Transverse colon (tissue), 4 donors: ENCODE results near the gene MBP. TPM values are rescaled to one million over a fixed set of nuclear protein-coding genes. Genes with fewer than 3 reads are reported as not detected.

Experiments used
- DNase-seq: peaks from one replicate; pipeline ENCODE4 v3.0.0-alpha.2; 2019
- H3K27ac ChIP-seq, 4 donors: fragments of 200-600 bp; sonication (generic); 2 replicates each; pipeline ENCODE4 v1.5.1; 2016 to 2018; ENCODE audit warnings: inconsistent platforms in 4 of 4
- H3K27me3 ChIP-seq: fragments of 200-600 bp; sonication (generic); 2 replicates; pipeline ENCODE4 v1.5.1; 2017; ENCODE audit warnings: inconsistent platforms
- H3K36me3 ChIP-seq, 4 donors: fragments of 200-600 bp; sonication (generic); 2 replicates each; pipeline ENCODE4 v1.5.1; 2017 to 2019; ENCODE audit warnings: inconsistent platforms in 4 of 4
- H3K4me1 ChIP-seq, 4 donors: fragments of 200-600 bp; sonication (generic); 2 replicates each; pipeline ENCODE4 v1.5.1; 2017 to 2020; ENCODE audit warnings: inconsistent platforms in 4 of 4
- H3K4me3 ChIP-seq, 4 donors: fragments of 200-600 bp; sonication (generic); 1 replicate in 1 of 4; 2 replicates in 3 of 4; pipeline versions ENCODE4 v1.5.1 to v1.6.1; 2017 to 2019; ENCODE audit warnings: inconsistent platforms in 4 of 4
- H3K9me3 ChIP-seq, 2 donors: fragments of 200-600 bp; sonication (generic); 2 replicates each; pipeline ENCODE4 v1.5.1; 2017 to 2019; ENCODE audit warnings: inconsistent platforms in 2 of 2
- CTCF ChIP-seq, 5 experiments: fragments of 200-600 bp in 3 of 5; fragments of 450-650 bp in 2 of 5; sonication (generic) in 3 of 5; IDR thresholded peaks; 1 replicate in 2 of 5; 2 replicates in 3 of 5; pipeline ENCODE4 v1.5.1; 2016 to 2017; ENCODE audit warnings: antibody characterized with exemption in 5 of 5, inconsistent platforms in 3 of 5, mild to moderate bottlenecking in 2 of 5, moderate library complexity in 1 of 5
- EP300 ChIP-seq: sonication (generic); formaldehyde crosslinking; IDR thresholded peaks from one replicate; pipeline ENCODE4 v1.6.1; 2017; ENCODE audit warnings: antibody characterized with exemption, low read depth
- POLR2A ChIP-seq: fragments of 450-650 bp; IDR thresholded peaks from one replicate; pipeline ENCODE4 v1.6.1; 2016; ENCODE audit warnings: antibody characterized with exemption, mild to moderate bottlenecking, moderate library complexity
- POLR2AphosphoS5 ChIP-seq, 3 donors: sonication (generic); formaldehyde crosslinking; IDR thresholded peaks; one replicate each; pipeline ENCODE4 v1.6.1; 2016; ENCODE audit warnings: antibody characterized with exemption in 3 of 3
- WGBS, 2 donors: methylation state at CpG; one replicate each; pipeline ENCODE4 v1.1.5; 2018; ENCODE audit warnings: low coverage in 1 of 2; 5-methylcytosine and 5-hydroxymethylcytosine counted together
- in situ Hi-C, 4 donors: fragments of 200-750 bp; cut with MboI; loops; one replicate each; pipeline versions ENCODE4 v1.15.0 to v1.15.1; 2017; ENCODE audit warnings: low sequenced_read_pairs in 3 of 4, low pct_ligation_motif_present in 1 of 4, low pct_unique_long_range_greater_than_20kb in 1 of 4
- intact Hi-C: fragments of 100-400 bp; cut with DNase I; formaldehyde crosslinking; loops from one replicate; pipeline ENCODE4 v1.15.1; 2023; ENCODE audit warnings: low total_unique reads
- total RNA-seq, 4 donors: library from RNA; depleted of rRNA; stranded (reverse); fragments of >200 nt; gene quantifications; one replicate each; pipeline ENCODE4 v1.1.0, GENCODE V29; 2016

Gene MBP
- total RNA-seq, 4 donors from 2014 or later = 12.7 to 53.4 (median 41.0) TPM

GRCh38 chr18:77005651-77006195 lies 126.9 kb downstream of the MBP start:
- no peaks in the 10 kb centered on the region for H3K36me3 ChIP-seq
- in situ Hi-C loops = loop anchor here in 2 of 4 donors (10.0 to 25.0 kb wide), 2 partner anchors 59 to 657 kb away; no protein-coding TSS in a partner anchor
- 80% methylated on average over 11 of the region's 11 CpGs; no CpG with 5 or more reads in 1 of the 2 donors for WGBS, 2 donors
- H3K27me3 ChIP-seq = no peaks in the 10 kb centered on the region
- H3K4me3 ChIP-seq = no peak overlapping the region
- peaks cover 0 to 1% (median under 1%) of the 10 kb centered on the region in 4 donors for H3K4me1 ChIP-seq
- no peak for TF ChIP-seq POLR2A
- no peak for TF ChIP-seq POLR2AphosphoS5 (IDR thresholded peaks at IDR 0.05)
- TF ChIP-seq CTCF (IDR thresholded peaks at IDR 0.05) = no peak
- no peak for TF ChIP-seq EP300
- intact Hi-C loops = no loop called here
- DNase-seq = no peak
- peak overlapping the region; percentile 8 to 42 (median 30) for H3K27ac ChIP-seq
- H3K9me3 ChIP-seq = no peaks in the 10 kb centered on the region

GRCh38 chr18:77004555-77005380 lies 127.8 kb downstream of the MBP start:
- in situ Hi-C loops = loop anchor here in 2 of 4 donors (10.0 to 25.0 kb wide), 2 partner anchors 60 to 658 kb away; no protein-coding TSS in a partner anchor
- 82% methylated on average over 26 of the region's 26 CpGs; no CpG with 5 or more reads in 1 of the 2 donors for WGBS, 2 donors

GRCh38 chr18:77003316-77003715 lies 129.3 kb downstream of the MBP start:
- Histone ChIP-seq H3K27ac (no peak overlapping the region), H3K9me3 (no peaks in the 10 kb centered on the region), H3K4me3 (no peak overlapping the region), H3K27me3 (no peaks in the 10 kb centered on the region), H3K4me1 (peaks cover 0 to 6% (median 2%) of the 10 kb centered on the region in 4 donors), H3K36me3 (no peaks in the 10 kb centered on the region)
- intact Hi-C loops = no loop called here
- in situ Hi-C loops = loop anchor here in 2 of 4 donors (10.0 to 25.0 kb wide), 2 partner anchors 61 to 659 kb away; no protein-coding TSS in a partner anchor
- TF ChIP-seq CTCF (IDR thresholded peaks at IDR 0.05) (no peak), POLR2AphosphoS5 (IDR thresholded peaks at IDR 0.05) (no peak), EP300 (no peak), POLR2A (no peak)
- WGBS, 2 donors = 95% methylated on average over 6 to 7 of the region's 7 CpGs
- no peak for DNase-seq

More at GRCh38 chr18:77004555-77005380, 127.8 kb downstream of the MBP start:
- Histone ChIP-seq H3K27me3 (no peaks in the 10 kb centered on the region), H3K4me3 (no peak overlapping the region), H3K27ac (peak overlapping the region; percentile 7 to 30 (median 20)), H3K4me1 (peaks cover 0 to 6% (median 2%) of the 10 kb centered on the region in 4 donors), H3K9me3 (no peaks in the 10 kb centered on the region), H3K36me3 (no peaks in the 10 kb centered on the region)
- no peak for DNase-seq
- intact Hi-C loops = no loop called here
- no peak for TF ChIP-seq POLR2AphosphoS5 (IDR thresholded peaks at IDR 0.05)
- no peak for TF ChIP-seq CTCF (IDR thresholded peaks at IDR 0.05)
- TF ChIP-seq EP300 = no peak
- no peak for TF ChIP-seq POLR2A

GRCh38 chr18:77002496-77002895 lies 130.1 kb downstream of the MBP start:
- no peaks in the 10 kb centered on the region for H3K36me3 ChIP-seq
- no peaks in the 10 kb centered on the region for H3K27me3 ChIP-seq
- TF ChIP-seq CTCF (IDR thresholded peaks at IDR 0.05) = no peak
- TF ChIP-seq EP300 = no peak
- TF ChIP-seq POLR2A = no peak
- TF ChIP-seq POLR2AphosphoS5 (IDR thresholded peaks at IDR 0.05) = no peak
- H3K9me3 ChIP-seq = no peaks in the 10 kb centered on the region
- no peak overlapping the region for H3K4me3 ChIP-seq
- no peak for DNase-seq
- peaks cover 0 to 6% (median 2%) of the 10 kb centered on the region in 4 donors for H3K4me1 ChIP-seq
- WGBS, 2 donors = 89 to 90% methylated on average over 10 of the region's 10 CpGs
- in situ Hi-C loops (loop anchor here in 2 of 4 donors (10.0 to 25.0 kb wide), 2 partner anchors 62 to 660 kb away; no protein-coding TSS in a partner anchor), intact Hi-C loops (no loop called here)
- no peak overlapping the region for H3K27ac ChIP-seq
